ENCODE measurements around the gene ZNF841. TPM values are rescaled to one million over a fixed set of nuclear protein-coding genes. Genes with fewer than 3 reads are reported as not detected.

ZNF841 gene
- total RNA-seq, 1 experiment from 2014 or later: 0.10 TPM

DNA sequence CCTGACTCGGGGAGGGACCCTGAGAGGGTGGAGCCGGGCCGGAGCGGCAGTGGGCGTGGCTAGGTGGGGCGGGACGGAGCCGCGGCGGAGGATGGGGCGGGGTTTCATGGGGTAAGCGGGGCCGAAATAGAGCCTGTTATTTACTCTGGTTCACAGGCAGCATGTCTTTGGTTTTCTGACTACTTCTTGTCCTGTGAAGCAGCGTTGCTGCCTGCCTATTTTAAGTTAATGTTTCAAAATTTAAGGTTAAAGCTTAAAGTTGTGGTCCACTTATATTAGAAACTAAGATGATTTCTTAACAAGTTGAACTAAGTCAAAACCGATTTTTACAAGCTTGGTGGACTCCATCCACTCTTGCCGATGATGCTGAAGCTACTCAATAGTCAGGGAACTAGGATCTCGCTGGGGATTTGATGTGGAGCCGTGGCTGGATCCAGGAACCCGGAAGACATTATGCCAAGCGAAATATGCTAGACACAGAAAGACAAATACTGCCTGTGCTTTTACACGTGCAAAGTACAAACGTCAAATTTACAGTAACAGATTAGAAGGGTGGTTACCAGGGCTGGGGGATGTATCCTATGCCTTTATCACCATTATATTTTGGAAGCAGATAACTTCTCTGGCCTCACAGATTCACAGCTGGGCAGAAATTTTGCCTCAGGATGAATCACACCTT lies 44.6 kb upstream of the ZNF841 start:
- no peak for DNase-seq (ENCODE audit: low read depth, low spot score)
- TF ChIP-seq, protein P1, sequence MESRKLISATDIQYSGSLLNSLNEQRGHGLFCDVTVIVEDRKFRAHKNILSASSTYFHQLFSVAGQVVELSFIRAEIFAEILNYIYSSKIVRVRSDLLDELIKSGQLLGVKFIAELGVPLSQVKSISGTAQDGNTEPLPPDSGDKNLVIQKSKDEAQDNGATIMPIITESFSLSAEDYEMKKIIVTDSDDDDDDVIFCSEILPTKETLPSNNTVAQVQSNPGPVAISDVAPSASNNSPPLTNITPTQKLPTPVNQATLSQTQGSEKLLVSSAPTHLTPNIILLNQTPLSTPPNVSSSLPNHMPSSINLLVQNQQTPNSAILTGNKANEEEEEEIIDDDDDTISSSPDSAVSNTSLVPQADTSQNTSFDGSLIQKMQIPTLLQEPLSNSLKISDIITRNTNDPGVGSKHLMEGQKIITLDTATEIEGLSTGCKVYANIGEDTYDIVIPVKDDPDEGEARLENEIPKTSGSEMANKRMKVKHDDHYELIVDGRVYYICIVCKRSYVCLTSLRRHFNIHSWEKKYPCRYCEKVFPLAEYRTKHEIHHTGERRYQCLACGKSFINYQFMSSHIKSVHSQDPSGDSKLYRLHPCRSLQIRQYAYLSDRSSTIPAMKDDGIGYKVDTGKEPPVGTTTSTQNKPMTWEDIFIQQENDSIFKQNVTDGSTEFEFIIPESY (IDR thresholded peaks at IDR 0.05; ENCODE audit: extremely low read depth, insufficient replicate concordance, low read length): no peak
- TF ChIP-seq TCF7L2 (IDR thresholded peaks at IDR 0.05; ENCODE audit: borderline replicate concordance, extremely low read depth, insufficient read depth, insufficient read length): no peak
- TF ChIP-seq SIN3A (IDR thresholded peaks at IDR 0.05; ENCODE audit: low read depth): no peak; the same call in 1 of the 2 replicates
- no peak; the same call in 1 of the 2 replicates for TF ChIP-seq CBX3 (IDR thresholded peaks at IDR 0.05; ENCODE audit: low read depth)
- TF ChIP-seq ZFX (IDR thresholded peaks at IDR 0.05): no peak
- TF ChIP-seq ZNF274 (IDR thresholded peaks at IDR 0.05; ENCODE audit: low read depth, low read length): no peak
- TF ChIP-seq, protein P2, sequence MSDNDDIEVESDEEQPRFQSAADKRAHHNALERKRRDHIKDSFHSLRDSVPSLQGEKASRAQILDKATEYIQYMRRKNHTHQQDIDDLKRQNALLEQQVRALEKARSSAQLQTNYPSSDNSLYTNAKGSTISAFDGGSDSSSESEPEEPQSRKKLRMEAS (IDR thresholded peaks at IDR 0.05): no peak
- TF ChIP-seq, protein P3, sequence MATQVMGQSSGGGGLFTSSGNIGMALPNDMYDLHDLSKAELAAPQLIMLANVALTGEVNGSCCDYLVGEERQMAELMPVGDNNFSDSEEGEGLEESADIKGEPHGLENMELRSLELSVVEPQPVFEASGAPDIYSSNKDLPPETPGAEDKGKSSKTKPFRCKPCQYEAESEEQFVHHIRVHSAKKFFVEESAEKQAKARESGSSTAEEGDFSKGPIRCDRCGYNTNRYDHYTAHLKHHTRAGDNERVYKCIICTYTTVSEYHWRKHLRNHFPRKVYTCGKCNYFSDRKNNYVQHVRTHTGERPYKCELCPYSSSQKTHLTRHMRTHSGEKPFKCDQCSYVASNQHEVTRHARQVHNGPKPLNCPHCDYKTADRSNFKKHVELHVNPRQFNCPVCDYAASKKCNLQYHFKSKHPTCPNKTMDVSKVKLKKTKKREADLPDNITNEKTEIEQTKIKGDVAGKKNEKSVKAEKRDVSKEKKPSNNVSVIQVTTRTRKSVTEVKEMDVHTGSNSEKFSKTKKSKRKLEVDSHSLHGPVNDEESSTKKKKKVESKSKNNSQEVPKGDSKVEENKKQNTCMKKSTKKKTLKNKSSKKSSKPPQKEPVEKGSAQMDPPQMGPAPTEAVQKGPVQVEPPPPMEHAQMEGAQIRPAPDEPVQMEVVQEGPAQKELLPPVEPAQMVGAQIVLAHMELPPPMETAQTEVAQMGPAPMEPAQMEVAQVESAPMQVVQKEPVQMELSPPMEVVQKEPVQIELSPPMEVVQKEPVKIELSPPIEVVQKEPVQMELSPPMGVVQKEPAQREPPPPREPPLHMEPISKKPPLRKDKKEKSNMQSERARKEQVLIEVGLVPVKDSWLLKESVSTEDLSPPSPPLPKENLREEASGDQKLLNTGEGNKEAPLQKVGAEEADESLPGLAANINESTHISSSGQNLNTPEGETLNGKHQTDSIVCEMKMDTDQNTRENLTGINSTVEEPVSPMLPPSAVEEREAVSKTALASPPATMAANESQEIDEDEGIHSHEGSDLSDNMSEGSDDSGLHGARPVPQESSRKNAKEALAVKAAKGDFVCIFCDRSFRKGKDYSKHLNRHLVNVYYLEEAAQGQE (IDR thresholded peaks at IDR 0.05; ENCODE audit: low read depth): no peak
- no peak for TF ChIP-seq EZH2 (IDR thresholded peaks at IDR 0.05)
- TF ChIP-seq EZH2phosphoT487 (IDR thresholded peaks at IDR 0.05; ENCODE audit: borderline replicate concordance): no peak
- TF ChIP-seq YY1 (IDR thresholded peaks at IDR 0.05; ENCODE audit: extremely low read depth, insufficient replicate concordance, low read depth, low read length): no peak
- TF ChIP-seq SP1 (IDR thresholded peaks at IDR 0.05; ENCODE audit: low read depth): no peak
- TF ChIP-seq, protein P4, sequence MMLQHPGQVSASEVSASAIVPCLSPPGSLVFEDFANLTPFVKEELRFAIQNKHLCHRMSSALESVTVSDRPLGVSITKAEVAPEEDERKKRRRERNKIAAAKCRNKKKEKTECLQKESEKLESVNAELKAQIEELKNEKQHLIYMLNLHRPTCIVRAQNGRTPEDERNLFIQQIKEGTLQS (IDR thresholded peaks at IDR 0.05): no peak
- TF ChIP-seq FOSL1 (IDR thresholded peaks at IDR 0.05; ENCODE audit: low read depth): no peak
- TF ChIP-seq CEBPB (IDR thresholded peaks at IDR 0.05; ENCODE audit: low read depth): no peak
- no peak for TF ChIP-seq POLR2A (IDR thresholded peaks at IDR 0.05; ENCODE audit: borderline replicate concordance, extremely low read depth, insufficient read depth, insufficient read length)
- no peak for TF ChIP-seq RAD21 (IDR thresholded peaks at IDR 0.05; ENCODE audit: low read depth)
- no peak for TF ChIP-seq POLR2AphosphoS5 (IDR thresholded peaks at IDR 0.05; ENCODE audit: low read depth, low read length)
- no peak for TF ChIP-seq SRF (IDR thresholded peaks at IDR 0.05; ENCODE audit: low read depth)
- no peak for TF ChIP-seq EGR1 (IDR thresholded peaks at IDR 0.05; ENCODE audit: low read depth)

More for the DNA sequence above, 44.6 kb upstream of the ZNF841 start:
- H3K36me3 ChIP-seq (ENCODE audit: control insufficient read depth in 1 of 2, insufficient read depth in 2 of 2, low read length in 2 of 2): 0 out of 4 replicates have a peak, but pooled peaks cover 0 to 3% of the 10 kb centered on the region in 2 experiments
- BruUV-seq (replicated peaks): no TSS peak
- no peak overlapping the region for H3K9ac ChIP-seq (ENCODE audit: low read length)
- peak overlapping the region; percentile 92 for H2AFZ ChIP-seq (ENCODE audit: low read depth, low read length, poor library complexity, severe bottlenecking)
- no peaks in the 10 kb centered on the region for H4K20me1 ChIP-seq (ENCODE audit: insufficient read depth)
- no peaks in the 10 kb centered on the region for H3K9me2 ChIP-seq (ENCODE audit: insufficient read depth)
- H3K79me2 ChIP-seq (ENCODE audit: insufficient read depth, low read length): peaks cover 21% of the 10 kb centered on the region
- CTCF ChIA-PET: interaction anchor here (1.2 kb wide), 1 partner anchor 97 kb away, joined by 4 read pairs; no protein-coding TSS in a partner anchor
- H3K9me3 ChIP-seq (ENCODE audit: control insufficient read depth in 1 of 2, insufficient read depth in 1 of 2, low read depth in 1 of 2, low read length in 2 of 2): peaks cover 8 to 11% of the 10 kb centered on the region in 2 experiments; a peak in 2 of 4 replicates
- H3K4me3 ChIP-seq (replicated peaks in 1 of 2; ENCODE audit: low read depth in 1 of 2, low read length in 2 of 2): peak overlapping the region; percentile 81 to 98
- H3K4me1 ChIP-seq (ENCODE audit: control insufficient read depth in 1 of 2, insufficient read depth in 2 of 2, low read length in 2 of 2): peaks cover 6 to 9% of the 10 kb centered on the region in 2 experiments; a peak in 2 of 4 replicates
- intact Hi-C loops (cut with micrococcal nuclease): no loop called here
- RAD21 ChIA-PET (ENCODE audit: low non-redundant PET in 1 of 2, low total read pairs in 2 of 2, uncharacterized antibody in 2 of 2, unreplicated experiment in 2 of 2): no interaction called here
- peak overlapping the region; percentile 98 for H3K27ac ChIP-seq (ENCODE audit: low read depth, low read length)
- POLR2A ChIA-PET: no interaction called here
- H3K27me3 ChIP-seq (ENCODE audit: insufficient read depth, low read length): no peaks in the 10 kb centered on the region
- H3K4me2 ChIP-seq (ENCODE audit: low read length): peak overlapping the region; percentile 91
- peak; percentile 96 for ATAC-seq
